GM12801 (cell line): ENCODE results near the gene PLA2G2C.

Source experiments
- CTCF ChIP-seq: IDR thresholded peaks from one replicate; pipeline ENCODE4 v1.5.1; 2011; ENCODE audit warnings: control low read depth; ENCODE audit not compliant: insufficient read length; ENCODE audit errors: extremely low read depth

Gene PLA2G2C

GRCh38 chr1:20169932-20170331, 16.4 kb downstream of the PLA2G2C start:
- no peak for TF ChIP-seq CTCF

- TF ChIP-seq CTCF = no peak
Observed at GRCh38 chr1:20168564-20169491, 17.5 kb downstream of the PLA2G2C start.

GRCh38 chr1:20167126-20167525, 19.2 kb downstream of the PLA2G2C start:
- no peak for TF ChIP-seq CTCF

GRCh38 chr1:20166051-20166450, 20.3 kb downstream of the PLA2G2C start:
- no peak for TF ChIP-seq CTCF

- TF ChIP-seq CTCF = no peak
Observed at GRCh38 chr1:20165522-20165951, 20.8 kb downstream of the PLA2G2C start.

- no peak for TF ChIP-seq CTCF
Observed at GRCh38 chr1:20164694-20165202, 21.6 kb downstream of the PLA2G2C start.

GRCh38 chr1:20160034-20160433, 26.3 kb downstream of the PLA2G2C start:
- no peak for TF ChIP-seq CTCF
